Aorta (tissue), 5 donors: ENCODE results near the gene KDM2A. TPM values are rescaled to one million over a fixed set of nuclear protein-coding genes. Genes with fewer than 3 reads are reported as not detected.
A peak's percentile ranks its signal among the peaks of the same experiment; 100 is the strongest.

Experiments used
- ATAC-seq: fragments of 200-7000 bp; cut with Tn5 transposase; one replicate; pipeline ENCODE4 v1.9.1; 2022; ENCODE audit warnings: moderate library complexity; ENCODE audit not compliant: low FRiP score
- DNase-seq, 2 donors: peaks; one replicate each; pipeline ENCODE4 v3.0.0-alpha.2; 2020
- H3K27ac ChIP-seq, 2 donors: one replicate each; pipeline ENCODE4 v1.5.1; 2013; ENCODE audit warnings: low read length in 2 of 2, mild to moderate bottlenecking in 2 of 2, moderate library complexity in 2 of 2, control low read depth in 1 of 2, inconsistent platforms in 1 of 2, low read depth in 1 of 2
- H3K27me3 ChIP-seq, 2 donors: one replicate each; pipeline ENCODE4 v1.6.1; 2013; ENCODE audit warnings: control low read depth in 1 of 2, low read length in 1 of 2, mild to moderate bottlenecking in 1 of 2, moderate library complexity in 1 of 2; ENCODE audit not compliant: insufficient read depth in 2 of 2, control insufficient read depth in 1 of 2
- H3K36me3 ChIP-seq, 2 donors: one replicate each; pipeline ENCODE4 v1.6.1; 2013; ENCODE audit warnings: control low read depth in 1 of 2, low read length in 1 of 2, mild to moderate bottlenecking in 1 of 2; ENCODE audit not compliant: insufficient read depth in 2 of 2, control insufficient read depth in 1 of 2
- H3K4me1 ChIP-seq, 2 donors: one replicate each; pipeline ENCODE4 v1.6.1; 2013; ENCODE audit warnings: low read length in 2 of 2, control low read depth in 1 of 2, mild to moderate bottlenecking in 1 of 2, moderate library complexity in 1 of 2; ENCODE audit not compliant: insufficient read depth in 2 of 2, control insufficient read depth in 1 of 2
- H3K4me3 ChIP-seq, 2 donors: one replicate each; pipeline ENCODE4 v1.5.1; 2013; ENCODE audit warnings: low read length in 2 of 2, control low read depth in 1 of 2, mild to moderate bottlenecking in 1 of 2
- H3K9me3 ChIP-seq: one replicate; pipeline ENCODE4 v1.6.1; 2013; ENCODE audit warnings: mild to moderate bottlenecking, low read length; ENCODE audit not compliant: control insufficient read depth
- WGBS, 2 donors: extraction: QIAGEN DNeasy Blood & Tissue Kit; methylation state at CpG; one replicate each; pipeline ENCODE4 v1.1.7; 2013; 5-methylcytosine and 5-hydroxymethylcytosine counted together
- intact Hi-C, 2 donors: fragments of 100-400 bp; cut with DNase I; formaldehyde crosslinking; loops; one replicate each; pipeline versions ENCODE4 v1.14.2 to v1.15.0; 2022
- polyA plus RNA-seq, 2 donors: library from polyadenylated mRNA; stranded (reverse); fragments of 200-250 nt; gene quantifications; one replicate each; pipeline ENCODE4 v1.2.3, GENCODE V29; 2013
- total RNA-seq, 2 donors: library from RNA; stranded (reverse); fragmentation: NEBNext Ultra II Directional; extraction: Animal tissue kit (Norgen Biotek cat#: 25700); gene quantifications; one replicate each; pipeline ENCODE4 v1.2.1, GENCODE V29; 2021
- donor health status: healthy with polysubstance abuse.
- donor health status: Bipolar disorder and iron deficiency.
- donor health status: DM: no; HTN: no; CAD: no.
- donor health status: DM: no; HTN: no; CAD: no.
- donor health status: DM: yes; HTN: yes; CAD: no.

KDM2A gene
- total and polyA plus RNA-seq, 4 donors = 11.5 to 106 (median 45.3) TPM

DNA sequence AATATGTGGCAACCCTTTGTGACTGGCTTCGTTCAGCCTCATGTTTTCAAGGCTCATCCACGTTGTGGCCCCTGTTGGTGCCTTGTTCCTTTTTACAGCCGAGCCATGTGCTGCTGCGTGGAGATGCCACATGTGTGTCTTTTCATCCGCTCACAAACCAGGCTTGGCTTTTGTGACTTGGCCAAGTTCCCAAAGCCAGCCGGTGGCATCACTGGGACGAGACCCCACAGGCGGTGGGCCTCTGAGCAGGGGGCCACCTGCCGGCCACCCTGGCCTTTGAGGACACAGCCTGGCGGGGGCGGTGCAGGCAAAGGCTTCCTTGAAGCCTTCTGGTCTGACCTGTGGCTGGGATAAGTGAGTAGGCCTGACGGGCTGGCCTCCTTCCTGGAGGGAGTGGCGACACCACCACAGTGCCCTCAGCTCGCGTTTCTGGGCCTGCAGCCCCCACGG is 157.7 kb downstream of the KDM2A start:
- peak overlapping the region in 1 of 2 donors; percentile 32 for H3K27ac ChIP-seq
- no peaks in the 10 kb centered on the region for H3K9me3 ChIP-seq
- H3K27me3 ChIP-seq = no peaks in the 10 kb centered on the region
- H3K4me3 ChIP-seq = no peak overlapping the region
- ATAC-seq (no peak), DNase-seq (peak; percentile 78 to 82)
- H3K4me1 ChIP-seq = no peaks in the 10 kb centered on the region
- intact Hi-C loops = no loop called here
- WGBS, 2 donors = 42% methylated on average over 16 of the region's 16 CpGs
- no peaks in the 10 kb centered on the region for H3K36me3 ChIP-seq

DNA sequence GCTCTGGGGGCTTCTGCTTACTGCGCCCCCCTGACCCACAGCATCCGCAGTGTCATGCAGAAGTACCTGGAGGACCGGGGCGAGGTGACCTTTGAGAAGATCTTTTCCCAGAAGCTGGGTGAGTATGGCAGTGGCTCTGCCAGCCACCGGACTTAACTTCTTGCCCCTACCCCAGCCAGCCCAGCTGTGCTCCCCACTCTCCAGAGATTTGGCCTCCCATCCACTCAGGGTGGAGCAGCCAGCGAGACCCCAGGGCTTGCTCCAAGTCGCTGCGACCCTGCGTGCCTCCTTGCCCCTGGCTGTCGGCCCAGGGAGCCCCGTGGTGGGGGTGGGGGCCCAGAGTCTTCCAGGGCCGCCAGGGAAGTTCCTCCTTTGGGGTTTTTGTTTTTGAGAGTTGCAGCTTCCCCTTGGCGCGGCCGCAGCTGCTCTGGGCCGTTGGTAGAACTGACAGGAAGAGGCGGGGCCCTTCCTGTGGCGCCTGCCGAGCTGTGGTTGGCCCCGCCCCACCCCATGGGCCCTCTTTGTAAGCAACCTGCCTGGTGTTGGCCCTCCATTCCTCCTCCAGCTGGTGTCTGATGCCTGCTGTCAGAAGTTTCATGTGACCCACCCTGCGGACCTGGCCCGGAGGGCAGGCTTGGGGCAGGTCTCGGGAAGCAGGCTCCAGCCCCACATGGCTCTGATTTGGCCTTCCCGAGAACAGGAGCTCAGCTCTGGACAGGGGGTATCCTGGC is 158.3 kb downstream of the KDM2A start:
- ATAC-seq (peak; percentile 85), DNase-seq (peak; percentile 93 to 96)
- no peak overlapping the region for H3K4me3 ChIP-seq
- no peaks in the 10 kb centered on the region for H3K9me3 ChIP-seq
- no peaks in the 10 kb centered on the region for H3K4me1 ChIP-seq
- intact Hi-C loops = no loop called here
- H3K27ac ChIP-seq = peak overlapping the region in 1 of 2 donors; percentile 32
- H3K36me3 ChIP-seq = peaks cover 0 to 2% of the 10 kb centered on the region in 2 donors
- 23 to 24% methylated on average over 24 of the region's 24 CpGs for WGBS, 2 donors
- no peaks in the 10 kb centered on the region for H3K27me3 ChIP-seq

DNA sequence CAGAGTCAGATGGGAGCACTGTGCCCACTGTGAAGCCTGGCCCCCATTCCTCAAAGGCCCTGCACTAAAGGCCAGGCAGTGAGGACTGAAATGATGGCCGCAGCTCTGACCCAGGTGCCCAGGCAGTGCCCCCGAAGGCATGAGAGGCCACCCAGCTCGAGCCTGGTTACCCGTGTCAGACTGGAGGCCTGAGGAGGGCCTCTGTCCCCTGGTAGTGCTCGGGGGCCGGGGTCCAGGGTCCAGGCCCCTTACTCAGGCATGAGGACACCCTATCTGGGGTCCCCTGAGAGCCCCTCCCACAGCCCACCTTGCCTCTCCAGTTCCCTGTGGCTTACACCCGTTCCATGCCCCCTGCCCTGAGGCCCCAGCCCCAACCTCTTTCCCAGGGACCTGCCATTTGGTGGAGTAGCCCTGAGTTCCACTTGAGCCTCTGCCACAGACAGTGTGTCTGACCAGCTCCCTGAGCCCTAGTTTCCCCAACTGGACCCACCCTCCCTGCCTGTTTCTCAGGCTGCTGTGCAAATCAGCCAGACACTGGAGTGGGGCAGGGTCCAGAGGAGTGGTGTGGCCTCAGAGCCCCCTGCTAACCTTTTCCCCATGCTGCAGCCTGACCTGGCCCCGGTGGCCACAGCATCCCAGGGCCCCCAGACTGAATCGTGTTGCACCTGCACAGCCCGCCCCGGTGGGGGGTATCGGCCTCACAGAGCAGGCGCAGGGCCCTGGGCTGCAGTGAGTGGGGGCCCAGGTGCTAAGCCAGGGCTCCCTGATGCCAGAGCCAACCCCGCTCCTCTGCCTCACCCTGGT is 159.3 kb downstream of the KDM2A start:
- H3K27me3 ChIP-seq = no peaks in the 10 kb centered on the region
- no peaks in the 10 kb centered on the region for H3K9me3 ChIP-seq
- intact Hi-C loops = no loop called here
- H3K4me1 ChIP-seq = no peaks in the 10 kb centered on the region
- ATAC-seq (no peak), DNase-seq (peak; percentile 46 to 64)
- WGBS, 2 donors = 88 to 90% methylated on average over 14 of the region's 14 CpGs
- H3K36me3 ChIP-seq = peaks cover 0 to 9% of the 10 kb centered on the region in 2 donors
- H3K4me3 ChIP-seq = no peak overlapping the region
- H3K27ac ChIP-seq = peak overlapping the region in 1 of 2 donors; percentile 7

DNA sequence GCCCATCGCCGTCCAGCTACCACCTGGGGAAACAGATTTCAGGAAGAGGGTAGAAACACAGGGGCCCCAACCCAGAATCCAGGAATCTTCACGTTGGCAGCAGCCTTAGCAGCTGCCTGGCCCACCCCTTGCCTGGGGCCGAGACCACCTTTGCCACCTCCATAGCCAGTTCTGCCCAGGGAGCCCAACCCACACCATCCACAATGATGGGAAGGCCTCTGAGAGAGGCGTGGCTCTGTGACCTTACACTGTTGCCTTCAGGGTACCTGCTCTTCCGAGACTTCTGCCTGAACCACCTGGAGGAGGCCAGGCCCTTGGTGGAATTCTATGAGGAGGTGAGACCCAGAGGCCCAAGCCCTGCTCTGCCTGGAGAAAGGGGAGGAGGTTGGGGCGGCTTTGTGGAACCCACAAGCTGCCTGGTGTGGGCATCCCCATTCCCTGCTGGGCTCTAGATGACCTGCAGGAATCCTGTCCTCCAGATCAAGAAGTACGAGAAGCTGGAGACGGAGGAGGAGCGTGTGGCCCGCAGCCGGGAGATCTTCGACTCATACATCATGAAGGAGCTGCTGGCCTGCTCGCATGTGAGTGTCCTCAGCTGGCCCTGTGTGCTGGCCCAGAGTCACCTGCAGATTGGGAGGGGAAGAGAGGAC is 160.0 kb downstream of the KDM2A start:
- DNase-seq (peak in 1 of 2 donors; percentile 41), ATAC-seq (no peak)
- Histone ChIP-seq H3K27ac (no peak overlapping the region), H3K36me3 (peaks cover 0 to 12% of the 10 kb centered on the region in 2 donors), H3K4me1 (no peaks in the 10 kb centered on the region), H3K4me3 (no peak overlapping the region), H3K27me3 (no peaks in the 10 kb centered on the region), H3K9me3 (no peaks in the 10 kb centered on the region)
- intact Hi-C loops = no loop called here
- 86 to 89% methylated on average over 14 of the region's 14 CpGs for WGBS, 2 donors

DNA sequence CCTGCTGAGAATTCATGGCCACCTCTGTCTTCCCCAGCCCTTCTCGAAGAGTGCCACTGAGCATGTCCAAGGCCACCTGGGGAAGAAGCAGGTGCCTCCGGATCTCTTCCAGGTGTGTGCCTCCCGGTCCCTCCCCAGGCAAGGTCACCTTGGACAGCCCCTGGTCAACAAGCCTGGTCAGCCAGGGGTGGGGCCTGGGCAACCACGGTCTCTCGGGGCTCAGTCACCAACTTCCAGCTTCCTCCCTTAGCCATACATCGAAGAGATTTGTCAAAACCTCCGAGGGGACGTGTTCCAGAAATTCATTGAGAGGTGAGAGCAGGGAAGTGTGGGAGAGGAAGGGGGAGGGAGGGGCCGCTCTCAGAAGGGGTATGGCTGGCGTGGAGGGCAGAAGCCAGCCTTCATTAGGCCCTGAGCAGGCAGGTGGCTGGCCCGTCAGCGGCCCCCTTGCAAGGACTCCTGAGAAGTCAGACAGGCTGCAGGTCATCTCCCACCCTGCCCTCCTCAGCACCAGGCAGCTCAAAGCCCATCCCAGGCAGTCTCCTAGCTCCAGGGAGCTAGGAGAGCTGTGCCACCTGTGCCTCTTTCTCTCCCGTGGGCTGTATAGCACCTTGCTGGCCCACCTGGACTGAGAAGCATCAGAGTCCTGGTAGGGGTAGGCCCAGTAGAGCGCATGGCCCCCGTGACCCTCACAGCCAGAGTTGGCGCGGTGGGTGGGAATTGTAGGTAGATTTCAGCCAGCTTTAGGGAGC is 160.7 kb downstream of the KDM2A start:
- DNase-seq (peak; percentile 36 to 71), ATAC-seq (no peak)
- 88% methylated on average over 17 of the region's 17 CpGs for WGBS, 2 donors
- Histone ChIP-seq H3K36me3 (peaks cover 0 to 12% of the 10 kb centered on the region in 2 donors), H3K27ac (no peak overlapping the region), H3K4me3 (no peak overlapping the region), H3K27me3 (no peaks in the 10 kb centered on the region), H3K4me1 (no peaks in the 10 kb centered on the region), H3K9me3 (no peaks in the 10 kb centered on the region)
- intact Hi-C loops = no loop called here

DNA sequence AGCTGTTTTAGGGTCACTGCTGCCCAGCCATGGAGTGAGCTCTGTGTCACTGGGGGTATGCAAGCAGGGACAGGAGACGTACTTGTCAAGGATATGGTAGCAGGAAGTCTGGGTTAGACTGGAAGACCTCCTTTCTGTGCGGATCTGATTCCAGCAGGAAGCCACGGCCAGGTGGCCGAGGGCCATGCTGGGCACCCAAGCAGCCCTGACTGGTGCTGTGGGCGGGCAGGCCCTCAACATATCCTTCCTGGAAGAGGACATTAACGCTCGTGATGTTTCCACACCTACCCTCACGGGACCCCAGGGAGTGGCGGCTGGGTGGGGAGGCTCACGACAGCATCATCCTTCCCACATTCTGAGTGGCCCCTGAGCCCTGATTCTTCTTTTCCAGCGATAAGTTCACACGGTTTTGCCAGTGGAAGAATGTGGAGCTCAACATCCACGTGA is 161.3 kb downstream of the KDM2A start:
- 85 to 86% methylated on average over 13 of the region's 13 CpGs for WGBS, 2 donors

DNA sequence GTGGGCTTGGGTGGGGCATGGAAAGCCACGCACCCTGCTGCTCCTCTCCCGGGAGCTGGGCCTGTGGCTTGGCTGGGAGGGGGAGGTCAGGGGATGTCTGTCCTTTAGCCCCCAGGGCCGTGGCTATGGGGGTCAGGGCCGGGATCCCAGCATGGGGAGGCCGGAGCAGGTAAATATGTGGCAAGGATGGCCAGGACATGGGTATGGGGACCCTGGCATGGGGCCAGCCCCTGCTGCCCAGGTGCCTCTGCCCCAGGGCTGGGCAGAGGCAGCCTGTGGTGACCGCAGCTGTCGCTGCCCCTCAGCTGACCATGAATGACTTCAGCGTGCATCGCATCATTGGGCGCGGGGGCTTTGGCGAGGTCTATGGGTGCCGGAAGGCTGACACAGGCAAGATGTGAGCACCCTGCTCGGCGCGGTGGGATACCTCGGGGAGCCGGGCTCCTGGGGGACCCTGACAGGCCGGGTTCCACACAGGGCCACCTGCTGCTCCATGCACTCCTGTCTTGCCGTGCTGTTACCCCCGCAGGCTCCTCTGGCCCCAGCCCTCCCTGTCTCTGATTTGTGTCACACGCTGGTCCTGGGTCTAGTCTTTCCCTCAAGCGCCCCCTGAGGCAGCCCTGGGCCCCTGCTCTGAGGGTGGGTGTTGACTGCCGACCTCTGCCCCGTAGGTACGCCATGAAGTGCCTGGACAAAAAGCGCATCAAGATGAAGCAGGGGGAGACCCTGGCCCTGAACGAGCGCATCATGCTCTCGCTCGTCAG is 161.9 kb downstream of the KDM2A start:
- H3K27me3 ChIP-seq = no peaks in the 10 kb centered on the region
- intact Hi-C loops = no loop called here
- WGBS, 2 donors = 92 to 93% methylated on average over 31 of the region's 31 CpGs
- H3K27ac ChIP-seq = no peak overlapping the region
- H3K9me3 ChIP-seq = no peaks in the 10 kb centered on the region
- H3K4me1 ChIP-seq = no peaks in the 10 kb centered on the region
- H3K36me3 ChIP-seq = peaks cover 0 to 14% of the 10 kb centered on the region in 2 donors
- no peak overlapping the region for H3K4me3 ChIP-seq
- DNase-seq = peak; percentile 50 to 72
- ATAC-seq = no peak

More for the DNA sequence above, 161.3 kb downstream of the KDM2A start:
- Histone ChIP-seq H3K9me3 (no peaks in the 10 kb centered on the region), H3K4me3 (no peak overlapping the region), H3K4me1 (no peaks in the 10 kb centered on the region), H3K27me3 (no peaks in the 10 kb centered on the region), H3K36me3 (peaks cover 0 to 14% of the 10 kb centered on the region in 2 donors), H3K27ac (no peak overlapping the region)
- no peak for ATAC-seq
- DNase-seq = peak; percentile 36 to 58
- intact Hi-C loops = no loop called here
